Skeletal muscle satellite cell (primary cell): ENCODE measurements around the gene COL6A5.
"Not testable (repeated sequence)": the region's sequence is repeated elsewhere in the genome, so short reads cannot be mapped to it uniquely, and the experiment has no call there.

Experiments used
- H3K27me3 ChIP-seq: 2 replicates; pipeline ENCODE4 v1.7.0; 2013; ENCODE audit warnings: low read length; ENCODE audit not compliant: control insufficient read depth, insufficient read depth
- H3K36me3 ChIP-seq: 2 replicates; pipeline ENCODE4 v1.7.0; 2013; ENCODE audit warnings: mild to moderate bottlenecking, control low read depth, low read length; ENCODE audit not compliant: insufficient read depth
- H3K4me1 ChIP-seq: 2 replicates; pipeline ENCODE4 v1.7.0; 2013; ENCODE audit warnings: low read length; ENCODE audit not compliant: control insufficient read depth, insufficient read depth
- H3K4me2 ChIP-seq: 2 replicates; pipeline ENCODE4 v1.7.0; 2013; ENCODE audit warnings: mild to moderate bottlenecking, low read length
- H3K4me3 ChIP-seq: 2 replicates; pipeline ENCODE4 v1.7.0; 2013; ENCODE audit warnings: low read length
- H3K9ac ChIP-seq: 2 replicates; pipeline ENCODE4 v1.7.0; 2013; ENCODE audit warnings: mild to moderate bottlenecking, low read depth, low read length, moderate library complexity
- H3K9me3 ChIP-seq: replicated peaks from 2 replicates; pipeline ENCODE4 v1.7.0; 2013; ENCODE audit warnings: mild to moderate bottlenecking, control low read depth, low read length

COL6A5 gene

DNA sequence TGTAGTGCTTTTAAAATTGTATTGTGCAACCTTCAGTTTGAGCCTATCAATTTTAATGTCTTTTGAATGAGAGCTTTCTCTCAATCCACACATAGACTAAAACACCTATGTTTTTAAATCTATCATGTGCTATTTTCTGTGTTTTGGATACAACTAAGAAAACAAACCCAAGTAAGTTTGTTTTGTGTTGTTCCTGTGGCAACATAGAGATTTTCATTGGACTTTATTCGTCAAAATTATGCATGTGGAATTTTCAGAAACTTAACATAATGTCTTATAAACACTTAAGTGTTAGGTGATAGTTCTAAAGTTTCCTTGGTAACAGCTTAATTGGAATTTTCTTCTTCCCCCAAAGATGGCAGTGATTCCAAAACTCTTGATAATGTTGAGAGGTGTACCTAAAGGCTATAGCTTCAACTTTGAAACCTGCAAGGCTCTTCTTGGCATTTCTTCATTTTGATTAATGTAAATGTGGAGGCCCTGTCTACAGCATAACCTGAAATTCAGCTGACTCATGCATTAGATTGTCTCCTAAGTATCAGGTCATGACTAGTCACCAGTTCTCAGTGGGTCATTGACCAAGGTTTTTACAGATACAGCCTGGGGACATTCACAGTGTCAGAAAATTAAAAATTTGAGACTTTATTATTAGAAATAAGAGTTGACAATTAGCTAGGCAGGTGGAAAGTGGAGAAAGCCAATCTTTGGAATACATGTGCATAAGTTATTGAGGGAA is 44.4 kb downstream of the COL6A5 start:
- Histone ChIP-seq H3K4me1 (no peaks in the 10 kb centered on the region), H3K9me3 (no peaks in the 10 kb centered on the region), H3K4me2 (no peak overlapping the region), H3K27me3 (no peaks in the 10 kb centered on the region), H3K4me3 (no peak overlapping the region), H3K36me3 (no peaks in the 10 kb centered on the region), H3K9ac (no peak overlapping the region)

- no peak overlapping the region for H3K4me2 ChIP-seq
- no peaks in the 10 kb centered on the region for H3K27me3 ChIP-seq
- H3K9ac ChIP-seq = no peak overlapping the region
- no peak overlapping the region for H3K4me3 ChIP-seq
- no peaks in the 10 kb centered on the region for H3K9me3 ChIP-seq
- H3K4me1 ChIP-seq = peaks cover 5% of the 10 kb centered on the region
- no peaks in the 10 kb centered on the region for H3K36me3 ChIP-seq
Measured at GRCh38 chr3:130392266-130392665, 46.8 kb downstream of the COL6A5 start.

GRCh38 chr3:130393594-130393993 is 48.1 kb downstream of the COL6A5 start:
- Histone ChIP-seq H3K27me3 (no peaks in the 10 kb centered on the region), H3K9me3 (no peaks in the 10 kb centered on the region), H3K4me1 (peaks cover 5% of the 10 kb centered on the region), H3K9ac (no peak overlapping the region), H3K4me2 (no peak overlapping the region), H3K4me3 (no peak overlapping the region), H3K36me3 (no peaks in the 10 kb centered on the region)

DNA sequence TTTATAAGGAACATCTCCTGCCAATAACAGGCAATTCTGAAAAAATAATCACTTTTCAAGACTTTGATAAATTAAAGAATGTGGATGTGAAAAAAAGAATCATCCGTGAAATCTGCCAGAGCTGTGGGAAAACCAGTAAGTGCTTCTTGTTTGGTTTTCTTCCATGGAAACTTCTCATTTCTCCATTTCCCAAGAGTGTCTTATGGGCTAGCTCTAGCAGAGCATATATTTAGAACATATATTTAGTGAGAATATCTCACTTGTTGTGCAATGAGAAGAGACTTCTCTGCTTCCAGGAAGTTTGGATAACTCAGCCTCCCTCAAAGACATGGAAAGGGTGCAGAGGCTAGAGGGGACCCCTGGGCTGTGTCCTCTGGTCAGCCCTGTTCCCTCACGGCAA is 49.9 kb downstream of the COL6A5 start:
- H3K4me1 ChIP-seq = peaks cover 5% of the 10 kb centered on the region

GRCh38 chr3:130395916-130396315 is 50.4 kb downstream of the COL6A5 start:
- H3K4me3 ChIP-seq = no peak overlapping the region
- no peak overlapping the region for H3K9ac ChIP-seq
- no peak overlapping the region for H3K4me2 ChIP-seq
- no peaks in the 10 kb centered on the region for H3K9me3 ChIP-seq
- H3K36me3 ChIP-seq = no peaks in the 10 kb centered on the region
- H3K27me3 ChIP-seq = no peaks in the 10 kb centered on the region
- H3K4me1 ChIP-seq = peaks cover 5% of the 10 kb centered on the region

More for the DNA sequence above, 49.9 kb downstream of the COL6A5 start:
- Histone ChIP-seq H3K9me3 (no peaks in the 10 kb centered on the region), H3K4me2 (no peak overlapping the region), H3K27me3 (no peaks in the 10 kb centered on the region), H3K4me3 (no peak overlapping the region), H3K9ac (no peak overlapping the region), H3K36me3 (no peaks in the 10 kb centered on the region)

DNA sequence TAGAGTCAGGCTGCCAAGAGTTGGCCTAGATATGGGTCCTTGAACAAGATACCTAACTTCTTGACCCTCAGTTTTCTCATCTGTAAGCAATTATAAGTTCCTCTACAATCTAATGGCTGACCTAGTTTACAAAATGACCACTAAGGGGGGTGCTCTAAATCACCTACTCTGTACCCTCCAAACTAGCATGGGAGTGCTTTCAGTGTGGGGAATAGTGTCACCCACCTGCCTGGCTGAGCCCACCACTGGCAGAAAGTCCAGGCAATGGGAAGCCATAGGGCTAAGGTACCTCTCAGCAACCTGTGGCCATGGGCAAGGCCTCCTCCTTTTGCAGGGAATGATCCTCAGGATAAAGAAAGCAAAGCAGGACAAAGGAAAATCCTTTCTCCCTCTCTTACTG is 58.9 kb downstream of the COL6A5 start:
- Histone ChIP-seq H3K27me3 (peaks cover 5% of the 10 kb centered on the region), H3K4me3 (no peak overlapping the region), H3K36me3 (no peaks in the 10 kb centered on the region), H3K4me2 (no peak overlapping the region), H3K9me3 (no peaks in the 10 kb centered on the region), H3K9ac (no peak overlapping the region), H3K4me1 (no peaks in the 10 kb centered on the region)

- Histone ChIP-seq H3K9me3 (no peaks in the 10 kb centered on the region), H3K36me3 (no peaks in the 10 kb centered on the region), H3K4me2 (no peak overlapping the region), H3K4me1 (no peaks in the 10 kb centered on the region), H3K4me3 (no peak overlapping the region), H3K9ac (no peak overlapping the region), H3K27me3 (peaks cover 5% of the 10 kb centered on the region)
Measured at GRCh38 chr3:130405956-130406355, 60.5 kb downstream of the COL6A5 start.

GRCh38 chr3:130408253-130408652 is 62.8 kb downstream of the COL6A5 start:
- not testable (repeated sequence) for H3K4me1 ChIP-seq, H3K4me2 ChIP-seq

GRCh38 chr3:130411320-130411719 is 65.8 kb downstream of the COL6A5 start:
- Histone ChIP-seq H3K4me1 (no peaks in the 10 kb centered on the region), H3K36me3 (no peaks in the 10 kb centered on the region), H3K9me3 (no peaks in the 10 kb centered on the region), H3K4me2 (no peak overlapping the region), H3K9ac (no peak overlapping the region), H3K27me3 (no peaks in the 10 kb centered on the region), H3K4me3 (no peak overlapping the region)

More at GRCh38 chr3:130408253-130408652, 62.8 kb downstream of the COL6A5 start:
- not testable (repeated sequence) for H3K9me3 ChIP-seq, H3K36me3 ChIP-seq, H3K9ac ChIP-seq, H3K27me3 ChIP-seq, H3K4me3 ChIP-seq

DNA sequence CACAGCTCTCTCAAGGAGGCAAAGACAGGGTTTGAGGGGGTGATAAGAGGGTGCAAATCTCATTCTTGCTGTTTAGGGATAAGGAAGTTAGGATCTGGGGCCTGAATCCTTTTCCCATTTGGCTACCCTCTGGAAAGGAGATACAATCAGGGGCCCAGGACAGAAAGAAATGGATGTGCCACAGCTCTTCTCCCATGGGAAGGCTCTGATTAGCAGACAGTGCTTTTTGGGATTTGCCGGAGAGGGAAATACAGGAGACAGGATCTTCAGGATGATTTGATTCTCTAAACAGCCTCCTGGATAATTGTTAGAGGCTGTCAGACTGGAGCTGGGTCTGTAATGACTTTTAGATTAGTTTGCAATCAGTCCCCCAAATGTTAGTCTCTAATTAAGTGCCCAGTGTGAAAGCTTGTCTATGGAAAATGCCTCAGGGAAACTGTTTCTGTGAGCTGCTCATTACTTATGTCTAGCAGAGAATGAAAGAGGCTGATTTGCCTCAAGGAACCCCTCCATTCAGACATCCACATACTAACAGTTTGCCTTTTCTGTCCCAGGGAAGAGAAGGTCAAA is 67.6 kb downstream of the COL6A5 start:
- Histone ChIP-seq H3K9me3 (no peaks in the 10 kb centered on the region), H3K36me3 (no peaks in the 10 kb centered on the region), H3K27me3 (no peaks in the 10 kb centered on the region), H3K9ac (no peak overlapping the region), H3K4me3 (no peak overlapping the region), H3K4me1 (no peaks in the 10 kb centered on the region), H3K4me2 (no peak overlapping the region)

- no peaks in the 10 kb centered on the region for H3K27me3 ChIP-seq
- H3K4me3 ChIP-seq = no peak overlapping the region
- H3K4me1 ChIP-seq = no peaks in the 10 kb centered on the region
- no peak overlapping the region for H3K9ac ChIP-seq
- H3K4me2 ChIP-seq = no peak overlapping the region
- no peaks in the 10 kb centered on the region for H3K9me3 ChIP-seq
- no peaks in the 10 kb centered on the region for H3K36me3 ChIP-seq
Measured at GRCh38 chr3:130414457-130414856, 69.0 kb downstream of the COL6A5 start.

DNA sequence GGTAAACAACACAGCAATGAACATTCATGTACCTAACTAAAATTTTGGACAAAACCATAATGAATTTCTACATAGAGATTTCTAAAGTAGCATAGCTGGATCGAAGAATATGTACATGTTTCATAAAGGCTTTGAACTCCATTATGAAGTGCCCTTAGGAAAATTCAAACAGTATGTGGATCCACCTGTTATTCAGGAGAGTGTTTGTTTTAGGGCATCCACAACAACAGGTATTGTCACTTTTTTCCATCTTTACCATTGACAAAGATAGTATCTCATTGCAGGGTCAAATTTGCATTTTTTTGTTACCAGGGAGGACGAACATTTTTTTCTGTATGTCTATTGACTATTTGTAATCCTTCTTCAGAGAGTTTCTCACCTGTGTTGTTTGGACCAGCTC is 75.0 kb downstream of the COL6A5 start:
- H3K4me2 ChIP-seq = no peak overlapping the region
- peaks cover 10% of the 10 kb centered on the region for H3K27me3 ChIP-seq
- H3K4me1 ChIP-seq = no peaks in the 10 kb centered on the region
- H3K9me3 ChIP-seq = no peaks in the 10 kb centered on the region
- H3K4me3 ChIP-seq = no peak overlapping the region
- no peaks in the 10 kb centered on the region for H3K36me3 ChIP-seq
- no peak overlapping the region for H3K9ac ChIP-seq
